GM03348 (cell line): Measurements from ENCODE around the gene OTC.

Experiments
- DNase-seq: peaks from one replicate; pipeline ENCODE4 v3.0.0; 2012; ENCODE audit warnings: low spot score

OTC gene

GRCh38 chrX:38468563-38469157 is 116.3 kb downstream of the OTC start:
- no peak for DNase-seq
